Hepatocyte (in vitro differentiated cells): ENCODE measurements around the gene FHOD3. TPM values are rescaled to one million over a fixed set of nuclear protein-coding genes. Genes with fewer than 3 reads are reported as not detected.
A peak's percentile ranks its signal among the peaks of the same experiment; 100 is the strongest.

Experiments
- DNase-seq: peaks from one replicate; pipeline ENCODE4 v3.0.0-alpha.2; 2016; ENCODE audit warnings: low spot score
- H2AFZ ChIP-seq: fragments of 200-600 bp; sonication (generic); 2 replicates; pipeline ENCODE4 v1.6.0; 2016; ENCODE audit warnings: antibody characterized with exemption, mild to moderate bottlenecking
- H3K27ac ChIP-seq: fragments of 200-600 bp; sonication (generic); 2 replicates; pipeline ENCODE4 v1.5.1; 2016; ENCODE audit warnings: mild to moderate bottlenecking
- H3K27me3 ChIP-seq: fragments of 200-600 bp; sonication (generic); 2 replicates; pipeline ENCODE4 v1.6.1; 2016
- H3K36me3 ChIP-seq: fragments of 200-600 bp; sonication (generic); replicated peaks from 2 replicates; pipeline ENCODE4 v1.5.1; 2016; ENCODE audit warnings: low read depth; ENCODE audit not compliant: insufficient read depth
- H3K4me1 ChIP-seq: fragments of 200-600 bp; sonication (generic); 2 replicates; pipeline ENCODE4 v1.5.1; 2016; ENCODE audit warnings: mild to moderate bottlenecking, moderate library complexity; ENCODE audit not compliant: insufficient read depth
- H3K4me2 ChIP-seq: fragments of 200-600 bp; sonication (generic); 2 replicates; pipeline ENCODE4 v1.6.0; 2016
- H3K4me3 ChIP-seq: fragments of 200-600 bp; sonication (generic); 2 replicates; pipeline ENCODE4 v1.5.1; 2016; ENCODE audit warnings: mild to moderate bottlenecking
- H3K79me2 ChIP-seq: fragments of 200-600 bp; sonication (generic); 2 replicates; pipeline ENCODE4 v1.6.0; 2017; ENCODE audit warnings: mild to moderate bottlenecking
- H3K9me2 ChIP-seq: fragments of 200-600 bp; sonication (generic); replicated peaks from 2 replicates; pipeline ENCODE4 v1.6.0; 2017; ENCODE audit warnings: mild to moderate bottlenecking; ENCODE audit not compliant: insufficient read depth
- H3K9me3 ChIP-seq: fragments of 200-600 bp; sonication (generic); 2 replicates; pipeline ENCODE4 v1.5.1; 2016; ENCODE audit warnings: low read depth, mild to moderate bottlenecking
- H4K20me1 ChIP-seq: fragments of 200-600 bp; sonication (generic); 2 replicates; pipeline ENCODE4 v1.6.0; 2016; ENCODE audit warnings: mild to moderate bottlenecking; ENCODE audit not compliant: insufficient read depth, poor library complexity, severe bottlenecking
- EZH2 ChIP-seq: fragments of 200-600 bp; sonication (generic); IDR thresholded peaks from 2 replicates; pipeline ENCODE4 v1.6.1; 2016; ENCODE audit warnings: antibody characterized with exemption, mild to moderate bottlenecking, borderline replicate concordance
- EZH2phosphoT487 ChIP-seq: fragments of 200-600 bp; sonication (generic); IDR thresholded peaks from one replicate; pipeline ENCODE4 v1.6.1; 2018; ENCODE audit warnings: antibody characterized with exemption, mild to moderate bottlenecking, low read depth, moderate library complexity; ENCODE audit not compliant: unreplicated experiment, severe bottlenecking
- WGBS: methylation state at CpG from one replicate; pipeline ENCODE4 v1.1.6; 2016; ENCODE audit warnings: low lambda C conversion rate; ENCODE audit errors: missing lambda C conversion rate; 5-methylcytosine and 5-hydroxymethylcytosine counted together
- polyA plus RNA-seq: library from polyadenylated mRNA; unstranded; fragments of >200 nt; fragmentation: Nextera tagmentation; extraction: Ambion mirVana; gene quantifications from 2 replicates; pipeline ENCODE4 v1.2.1, GENCODE V29; 2016
- total RNA-seq: library from RNA; depleted of rRNA; stranded (reverse); fragments of >200 nt; gene quantifications from 2 replicates; pipeline ENCODE4 v1.2.3, GENCODE V29; 2014
- TF ChIP-seq, protein P1 (sequence below): fragments of 200-600 bp; sonication (generic); IDR thresholded peaks from 2 replicates; pipeline ENCODE4 v1.5.1; 2016; ENCODE audit warnings: antibody characterized with exemption, mild to moderate bottlenecking; ENCODE audit not compliant: poor library complexity

Gene FHOD3
- total and polyA plus RNA-seq, 2 experiments from 2014 or later = 1.7 to 2.7 TPM

DNA sequence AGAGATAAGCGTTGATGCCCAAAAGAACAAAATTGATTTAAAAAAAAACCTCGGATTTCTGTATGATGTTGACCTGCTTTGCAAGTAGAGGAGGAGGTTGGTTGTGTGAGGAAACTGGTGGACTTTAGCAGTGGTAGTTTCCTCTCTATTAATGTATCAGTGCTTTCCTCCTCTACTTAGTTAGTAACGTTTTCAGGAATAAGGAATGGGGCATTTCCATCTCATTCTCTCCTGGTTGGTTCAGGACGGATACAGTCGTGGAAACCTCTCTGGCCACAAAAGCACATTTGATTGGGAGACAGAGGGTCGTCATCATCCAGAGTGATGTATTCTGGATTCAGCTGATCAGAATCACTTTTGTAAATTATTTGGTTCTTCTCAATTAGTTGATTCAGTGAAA, 1.5 kb downstream of the FHOD3 start:
- no peaks in the 10 kb centered on the region for H3K79me2 ChIP-seq
- H3K27me3 ChIP-seq = peaks cover 58% of the 10 kb centered on the region
- H3K36me3 ChIP-seq = no peaks in the 10 kb centered on the region
- TF ChIP-seq EZH2 (no peak), EZH2phosphoT487 (no peak)
- TF ChIP-seq, protein P1, sequence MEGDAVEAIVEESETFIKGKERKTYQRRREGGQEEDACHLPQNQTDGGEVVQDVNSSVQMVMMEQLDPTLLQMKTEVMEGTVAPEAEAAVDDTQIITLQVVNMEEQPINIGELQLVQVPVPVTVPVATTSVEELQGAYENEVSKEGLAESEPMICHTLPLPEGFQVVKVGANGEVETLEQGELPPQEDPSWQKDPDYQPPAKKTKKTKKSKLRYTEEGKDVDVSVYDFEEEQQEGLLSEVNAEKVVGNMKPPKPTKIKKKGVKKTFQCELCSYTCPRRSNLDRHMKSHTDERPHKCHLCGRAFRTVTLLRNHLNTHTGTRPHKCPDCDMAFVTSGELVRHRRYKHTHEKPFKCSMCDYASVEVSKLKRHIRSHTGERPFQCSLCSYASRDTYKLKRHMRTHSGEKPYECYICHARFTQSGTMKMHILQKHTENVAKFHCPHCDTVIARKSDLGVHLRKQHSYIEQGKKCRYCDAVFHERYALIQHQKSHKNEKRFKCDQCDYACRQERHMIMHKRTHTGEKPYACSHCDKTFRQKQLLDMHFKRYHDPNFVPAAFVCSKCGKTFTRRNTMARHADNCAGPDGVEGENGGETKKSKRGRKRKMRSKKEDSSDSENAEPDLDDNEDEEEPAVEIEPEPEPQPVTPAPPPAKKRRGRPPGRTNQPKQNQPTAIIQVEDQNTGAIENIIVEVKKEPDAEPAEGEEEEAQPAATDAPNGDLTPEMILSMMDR = no peak
- no peak overlapping the region for H3K27ac ChIP-seq
- 88% methylated on average over 6 of the region's 6 CpGs for WGBS
- H3K4me3 ChIP-seq = no peak overlapping the region
- H3K4me2 ChIP-seq = peak overlapping the region; percentile 100
- no peak for DNase-seq
- no peaks in the 10 kb centered on the region for H3K9me3 ChIP-seq
- H3K4me1 ChIP-seq = peaks cover 3% of the 10 kb centered on the region
- no peak overlapping the region for H2AFZ ChIP-seq
- H3K9me2 ChIP-seq = no peaks in the 10 kb centered on the region
- H4K20me1 ChIP-seq = no peaks in the 10 kb centered on the region

DNA sequence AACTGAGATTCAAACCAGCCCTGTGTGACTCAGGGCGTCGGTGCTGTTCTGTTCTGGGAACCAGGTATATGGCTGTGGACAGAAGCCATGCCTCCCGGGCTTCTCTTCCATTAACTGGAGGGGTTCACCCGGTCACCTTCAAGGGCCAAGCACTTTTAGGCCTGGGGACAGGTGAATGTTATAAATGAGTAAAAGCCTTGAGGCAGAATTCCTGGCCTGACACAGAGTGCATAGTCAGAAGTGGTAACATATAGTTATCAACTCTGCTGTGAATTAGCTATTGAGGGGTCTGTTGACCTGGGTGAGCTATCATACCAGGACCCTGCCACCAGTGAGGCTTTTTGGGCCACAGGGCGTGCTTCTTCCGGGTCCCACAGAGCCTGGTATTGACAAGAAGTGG, 2.7 kb downstream of the FHOD3 start:
- DNase-seq = no peak
- H3K4me2 ChIP-seq = no peak overlapping the region
- WGBS = 78% methylated on average over 6 of the region's 6 CpGs
- TF ChIP-seq EZH2 (no peak), EZH2phosphoT487 (no peak)
- TF ChIP-seq, protein P1 = no peak
- peaks cover 3% of the 10 kb centered on the region for H3K4me1 ChIP-seq
- no peaks in the 10 kb centered on the region for H3K9me3 ChIP-seq
- H2AFZ ChIP-seq = no peak overlapping the region
- H3K9me2 ChIP-seq = no peaks in the 10 kb centered on the region
- no peaks in the 10 kb centered on the region for H3K36me3 ChIP-seq
- no peak overlapping the region for H3K4me3 ChIP-seq
- no peak overlapping the region for H3K27ac ChIP-seq
- no peaks in the 10 kb centered on the region for H3K79me2 ChIP-seq
- H4K20me1 ChIP-seq = no peaks in the 10 kb centered on the region
- peaks cover 49% of the 10 kb centered on the region for H3K27me3 ChIP-seq

DNA sequence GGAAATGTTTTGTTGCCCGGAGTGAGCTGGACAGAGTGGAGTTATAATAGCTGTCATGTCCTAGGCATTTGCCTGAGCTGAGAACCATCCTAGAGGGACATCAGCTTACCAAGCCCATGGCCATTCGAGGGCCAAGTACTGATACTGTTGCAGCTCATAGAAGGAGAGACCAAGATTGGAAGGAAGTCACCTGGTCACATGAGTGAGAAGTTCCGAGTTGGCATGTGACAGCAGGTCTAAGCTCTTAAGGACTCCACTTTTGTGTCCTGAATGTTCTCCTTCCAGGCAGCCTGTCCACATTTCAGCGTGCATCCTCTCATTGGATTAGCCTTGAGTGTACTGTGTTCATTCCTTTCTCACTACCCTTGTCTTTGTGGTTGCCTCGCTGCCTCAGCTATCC, 4.4 kb downstream of the FHOD3 start:
- TF ChIP-seq, protein P1 = no peak
- H3K9me2 ChIP-seq = no peaks in the 10 kb centered on the region
- no peaks in the 10 kb centered on the region for H3K36me3 ChIP-seq
- H3K27me3 ChIP-seq = peaks cover 47% of the 10 kb centered on the region
- 88% methylated on average over 5 of the region's 5 CpGs for WGBS
- H3K27ac ChIP-seq = no peak overlapping the region
- no peak overlapping the region for H2AFZ ChIP-seq
- DNase-seq = no peak
- no peak overlapping the region for H3K4me3 ChIP-seq
- H3K79me2 ChIP-seq = no peaks in the 10 kb centered on the region
- no peaks in the 10 kb centered on the region for H3K9me3 ChIP-seq
- peaks cover 3% of the 10 kb centered on the region for H3K4me1 ChIP-seq
- no peak overlapping the region for H3K4me2 ChIP-seq
- no peaks in the 10 kb centered on the region for H4K20me1 ChIP-seq

DNA sequence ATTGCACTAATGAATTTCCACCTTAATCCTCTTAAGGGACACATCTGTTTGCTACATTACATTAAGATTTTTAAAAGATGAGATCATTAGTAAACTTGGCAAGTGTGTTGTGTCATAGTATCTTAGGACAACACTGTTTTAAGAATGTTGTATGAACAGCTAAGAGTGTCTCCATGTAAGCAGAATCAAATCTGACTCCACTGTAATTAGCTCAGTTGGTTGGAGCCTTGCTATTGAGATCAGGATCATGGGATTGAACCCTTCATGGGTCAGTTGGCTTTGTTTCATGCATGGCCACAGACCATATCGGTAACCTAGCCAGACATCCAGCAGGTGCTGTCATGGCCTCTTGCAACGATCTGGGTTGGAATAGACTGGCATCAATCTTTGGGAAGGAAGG, 5.2 kb downstream of the FHOD3 start:
- Histone ChIP-seq H2AFZ (no peak overlapping the region), H3K4me2 (no peak overlapping the region), H3K36me3 (no peaks in the 10 kb centered on the region), H3K4me3 (no peak overlapping the region), H3K27ac (no peak overlapping the region), H3K9me3 (no peaks in the 10 kb centered on the region), H3K4me1 (no peaks in the 10 kb centered on the region), H3K27me3 (peaks cover 46% of the 10 kb centered on the region), H3K9me2 (no peaks in the 10 kb centered on the region), H4K20me1 (no peaks in the 10 kb centered on the region), H3K79me2 (no peaks in the 10 kb centered on the region)
- no peak for TF ChIP-seq EZH2phosphoT487
- TF ChIP-seq EZH2 = no peak
- TF ChIP-seq, protein P1 = no peak
- 97% methylated on average over 2 of the region's 2 CpGs for WGBS
- DNase-seq = no peak
